GM11168 (cell line): ENCODE data around the gene PTGS1.
"Not testable (repeated sequence)": the region's sequence is repeated elsewhere in the genome, so short reads cannot be mapped to it uniquely, and the experiment has no call there.

Experiments
- in situ Hi-C: fragments of 300-500 bp; cut with MboI; formaldehyde crosslinking; loops from one replicate; pipeline ENCODE4 v1.12.0; 2022; ENCODE audit warnings: low sequenced_read_pairs; ENCODE audit not compliant: unreplicated experiment

Gene PTGS1

DNA sequence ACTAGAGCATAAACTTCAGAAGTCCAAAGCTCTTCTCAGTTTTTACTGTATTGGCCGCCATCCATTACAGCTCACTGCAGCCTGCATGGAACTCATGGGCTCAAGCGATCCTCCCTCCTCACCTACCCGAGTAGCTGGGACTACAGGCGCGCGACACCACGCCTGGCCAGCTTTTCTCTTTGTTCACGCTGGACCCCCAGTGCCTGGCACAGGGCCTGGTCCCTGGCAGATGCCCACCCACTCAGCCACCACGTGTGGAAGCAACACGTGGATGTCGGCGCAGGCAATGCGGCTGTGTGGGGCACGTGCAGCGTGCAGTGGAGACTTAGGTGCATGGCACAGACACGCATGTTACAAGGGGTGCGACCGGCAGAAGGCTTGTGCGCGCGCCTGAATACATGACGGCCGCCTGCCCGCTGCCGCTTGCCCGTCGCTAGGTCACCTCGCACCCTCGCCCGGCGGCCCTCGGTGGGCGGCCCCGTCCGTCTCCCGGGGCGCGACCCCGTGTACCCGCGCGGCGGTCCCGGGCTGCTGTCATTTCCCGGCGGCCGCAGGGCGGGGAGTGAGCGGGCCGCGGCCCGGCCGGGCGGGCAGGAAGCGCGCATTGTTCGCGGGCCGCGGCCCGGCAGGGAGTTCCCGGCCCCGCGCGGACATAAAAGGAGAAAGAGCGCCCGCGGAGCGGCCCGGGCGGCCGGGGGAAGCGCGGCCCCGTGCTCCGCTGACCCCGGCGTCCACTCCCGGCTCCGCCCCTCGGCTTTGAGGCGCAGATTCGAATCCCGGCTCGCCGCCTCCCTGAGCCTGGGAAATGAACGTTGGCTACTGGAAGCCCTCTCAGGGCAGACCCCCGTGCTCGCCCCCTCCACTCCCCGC is 24.1 kb upstream of the PTGS1 start:
- in situ Hi-C loops = no loop called here

DNA sequence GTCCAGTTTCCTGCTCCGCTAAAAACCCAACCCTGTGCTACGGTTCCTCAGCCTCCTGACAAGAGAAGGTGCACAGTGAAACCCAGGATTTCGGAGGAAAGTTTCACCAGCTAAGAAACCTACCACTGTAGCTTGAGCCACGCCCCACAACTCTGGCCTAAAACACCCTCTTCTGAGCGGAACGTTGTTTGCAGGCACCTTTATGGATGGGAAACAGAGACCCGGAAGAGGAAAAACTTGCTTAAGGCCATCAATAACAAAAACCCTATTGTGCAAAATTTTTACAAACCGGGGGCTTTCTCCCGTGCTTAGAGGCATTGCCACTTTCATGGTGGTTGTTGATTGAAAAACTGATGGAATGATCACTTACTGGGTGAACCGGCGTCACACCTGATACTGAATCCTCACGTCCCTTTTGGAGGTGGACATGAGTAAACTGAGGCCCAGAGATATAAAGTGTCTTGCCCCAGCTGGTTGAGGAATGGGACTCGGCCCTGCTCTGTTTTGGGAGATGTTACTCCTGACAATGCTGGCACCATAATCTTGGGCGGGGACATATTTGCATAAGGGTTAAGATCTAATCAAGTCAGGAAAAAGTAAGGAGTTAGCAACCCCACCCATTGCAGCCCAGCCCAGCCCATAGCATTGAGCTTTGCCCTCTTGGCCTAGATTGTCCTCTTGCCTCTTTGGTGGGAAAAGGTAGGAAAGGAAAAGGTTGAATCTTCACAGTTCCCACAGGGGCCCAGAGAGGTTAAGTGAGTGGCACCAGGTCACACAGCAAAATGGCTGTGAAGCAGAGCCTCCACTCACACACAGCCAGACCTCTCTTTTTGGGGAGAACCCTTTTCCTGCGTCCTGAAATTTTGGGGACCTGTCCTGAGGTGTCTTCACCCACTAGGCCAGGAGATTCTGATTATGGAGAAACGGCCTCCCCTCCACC is 23.2 kb upstream of the PTGS1 start:
- in situ Hi-C loops = no loop called here

DNA sequence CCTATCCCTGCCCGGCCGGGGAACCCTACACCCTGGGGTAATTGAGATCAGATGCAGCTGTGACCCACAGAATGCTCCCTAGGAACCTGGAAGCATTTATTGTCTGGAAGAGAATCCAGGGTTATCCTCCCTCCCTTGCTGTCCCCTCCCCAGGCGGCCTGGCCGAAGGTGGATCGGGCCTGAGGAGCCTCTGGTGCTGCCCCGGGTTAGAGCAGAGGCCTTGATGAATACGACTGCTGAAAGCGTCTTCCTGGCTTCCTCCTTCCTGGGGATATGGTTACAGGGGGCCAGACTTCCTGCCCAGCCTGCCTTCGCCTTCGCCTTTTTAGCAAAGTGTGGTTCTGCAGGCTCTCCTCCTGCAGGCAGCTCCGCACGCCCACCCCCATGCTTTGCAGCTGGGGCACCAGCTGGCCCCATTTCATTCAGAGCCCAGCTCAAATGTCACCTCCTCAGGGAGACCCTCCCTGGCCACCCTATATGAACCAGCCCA is 22.5 kb upstream of the PTGS1 start:
- in situ Hi-C loops = no loop called here

DNA sequence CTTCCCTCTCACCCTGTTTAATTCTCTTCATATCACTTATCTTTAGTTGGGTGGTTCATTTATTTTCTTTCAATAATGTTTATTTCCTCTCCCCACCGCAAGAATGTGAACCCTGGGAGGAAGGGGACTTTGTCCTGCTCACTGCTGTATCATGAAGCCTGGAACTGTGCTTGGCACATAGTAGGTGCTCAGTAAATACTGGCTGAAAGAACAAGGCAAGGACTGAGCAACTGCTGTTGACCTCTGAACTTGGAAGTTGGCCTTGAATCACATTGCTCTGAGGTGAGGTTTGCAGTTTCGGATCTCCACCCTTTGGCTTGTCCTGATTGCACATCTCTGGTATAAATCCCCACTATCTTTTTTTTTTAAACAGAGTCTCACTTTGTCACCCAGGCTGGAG is 22.0 kb upstream of the PTGS1 start:
- in situ Hi-C loops = no loop called here

DNA sequence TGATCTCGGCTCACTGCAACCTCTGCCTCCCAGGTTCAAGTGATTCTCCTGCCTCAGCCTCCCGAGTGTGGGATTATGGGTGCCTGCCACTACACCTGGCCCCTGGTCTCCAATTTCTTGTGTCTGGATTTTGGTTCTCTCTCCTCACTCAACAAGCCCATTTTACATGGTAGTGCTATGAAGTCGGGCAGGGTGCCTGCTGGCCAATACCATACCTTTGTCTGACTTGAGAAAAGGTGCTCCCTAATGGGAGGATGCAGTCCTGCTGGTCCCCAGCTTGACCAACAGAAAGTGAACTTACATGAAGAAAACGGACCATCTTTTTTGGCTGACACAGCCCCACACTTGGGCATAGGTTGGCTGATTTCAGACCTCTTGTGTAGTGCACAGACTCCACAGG is 21.6 kb upstream of the PTGS1 start:
- in situ Hi-C loops = no loop called here

DNA sequence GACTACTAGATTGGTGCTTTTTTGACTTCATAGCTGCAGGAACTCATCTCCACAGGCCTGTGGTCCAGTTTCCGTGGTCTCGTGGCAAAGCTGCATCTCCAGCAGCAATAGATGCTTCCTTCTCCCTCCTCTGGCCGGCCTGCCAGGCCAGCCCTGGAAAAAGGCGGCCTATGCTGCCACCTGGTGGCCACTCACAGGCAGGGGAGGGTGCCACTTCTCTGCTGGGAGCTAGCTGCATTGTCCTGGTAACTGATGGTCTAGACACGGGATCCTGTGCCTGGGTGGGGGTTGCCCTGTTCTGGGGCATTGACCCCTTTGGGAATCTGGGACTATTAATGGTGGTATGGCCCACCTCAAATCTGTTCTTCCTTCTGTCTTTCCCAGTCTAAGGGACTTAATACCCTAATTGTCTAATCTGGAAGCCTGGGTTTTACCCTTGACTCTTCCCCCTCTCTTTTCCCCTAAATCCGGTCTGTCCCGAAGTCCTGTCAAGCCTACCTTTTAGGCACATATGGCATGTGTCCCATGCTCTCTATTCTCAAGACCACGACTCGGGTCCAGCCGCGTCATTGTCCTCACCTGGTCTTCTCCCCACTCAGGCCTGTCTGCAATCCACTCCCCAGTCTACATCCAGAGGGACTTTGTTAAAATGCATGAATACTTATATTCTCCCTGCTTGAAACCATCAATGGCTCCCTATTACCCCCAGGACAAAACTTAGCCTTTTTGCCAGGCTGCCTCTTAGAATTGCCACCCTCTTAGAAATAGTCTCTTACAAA is 20.1 kb upstream of the PTGS1 start:
- in situ Hi-C loops = loop anchor here (5.0 kb wide), 1 partner anchor 228 kb away; no protein-coding TSS in a partner anchor

DNA sequence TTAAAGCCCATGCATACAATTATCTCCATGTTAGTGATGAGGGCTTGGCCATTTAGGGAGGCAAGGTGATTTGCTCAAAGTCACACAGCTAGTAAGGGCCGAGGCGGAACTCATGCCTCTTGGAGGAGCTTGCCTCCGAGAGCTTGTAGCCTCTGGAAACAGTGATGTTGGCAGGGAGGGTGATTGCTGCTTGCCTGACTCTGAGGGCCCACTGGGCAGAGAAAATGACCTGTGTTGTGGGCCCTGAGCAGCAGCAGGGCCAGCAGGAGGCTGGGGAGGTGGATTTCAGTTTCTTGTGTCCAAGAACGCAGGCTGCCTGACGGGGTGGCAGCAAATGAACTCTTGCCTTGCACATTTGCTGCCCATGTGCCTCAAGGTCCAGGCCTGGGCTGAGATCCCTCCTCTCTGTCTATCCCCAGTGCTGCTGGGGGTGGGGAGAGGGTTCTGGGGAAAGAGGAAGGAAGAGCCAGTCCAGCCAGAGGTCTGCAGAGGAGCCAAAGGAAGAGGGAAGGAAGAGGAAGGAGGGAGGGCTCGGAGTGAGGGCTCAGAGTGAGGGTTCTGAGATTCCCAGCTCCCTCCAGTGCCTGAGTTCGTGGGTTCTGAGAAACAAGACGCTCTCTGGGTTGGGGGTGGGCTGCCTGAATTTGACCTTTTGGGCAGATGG is 16.2 kb upstream of the PTGS1 start:
- in situ Hi-C loops = loop anchor here (5.0 kb wide), 1 partner anchor 232 kb away; no protein-coding TSS in a partner anchor

DNA sequence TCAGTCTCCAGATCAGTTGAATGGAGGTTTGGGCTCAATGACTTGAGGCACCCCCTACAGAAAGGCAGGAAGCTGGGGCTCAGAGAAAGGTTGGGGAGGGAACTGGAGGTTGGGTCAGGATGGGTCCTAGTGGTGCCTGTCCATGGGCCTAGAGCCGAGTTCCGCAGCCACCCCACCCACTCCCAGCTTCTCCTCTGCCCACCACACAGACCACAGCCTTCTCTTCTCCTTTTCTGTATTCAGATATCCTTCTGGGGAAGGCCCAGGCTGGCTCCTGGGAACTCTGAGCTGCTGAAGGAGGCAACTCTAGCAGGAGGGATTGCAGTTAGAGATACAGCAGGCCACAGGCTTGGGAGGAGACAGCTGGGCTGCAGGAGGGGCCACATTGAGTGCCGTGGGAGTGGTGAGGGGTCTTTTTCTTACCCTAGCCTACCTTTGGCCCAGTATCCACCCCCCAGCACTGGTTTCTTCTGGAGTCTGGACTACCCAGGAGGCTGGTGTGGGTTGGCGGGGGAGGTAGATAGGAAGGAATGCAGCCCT is 15.4 kb upstream of the PTGS1 start:
- in situ Hi-C loops = no loop called here

DNA sequence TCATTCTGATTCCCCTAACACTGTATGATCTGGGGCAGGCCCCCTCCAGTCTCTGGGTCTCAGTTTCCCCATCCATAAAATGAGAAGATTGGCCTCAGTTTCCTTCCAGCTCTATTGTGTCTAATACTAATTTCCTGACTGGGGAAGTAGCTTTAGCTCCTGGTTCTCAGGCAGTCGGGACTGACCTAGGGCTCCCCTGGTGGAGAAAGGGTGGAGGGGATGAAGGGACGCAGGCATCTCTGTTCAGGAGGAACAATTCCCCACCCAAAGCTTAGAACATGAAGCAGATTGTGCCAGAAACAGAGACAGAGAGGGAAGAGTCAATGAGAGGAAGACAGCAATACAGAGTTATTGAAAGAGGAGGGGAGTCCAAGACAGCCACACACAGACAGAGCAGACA is 14.2 kb upstream of the PTGS1 start:
- in situ Hi-C loops = no loop called here

DNA sequence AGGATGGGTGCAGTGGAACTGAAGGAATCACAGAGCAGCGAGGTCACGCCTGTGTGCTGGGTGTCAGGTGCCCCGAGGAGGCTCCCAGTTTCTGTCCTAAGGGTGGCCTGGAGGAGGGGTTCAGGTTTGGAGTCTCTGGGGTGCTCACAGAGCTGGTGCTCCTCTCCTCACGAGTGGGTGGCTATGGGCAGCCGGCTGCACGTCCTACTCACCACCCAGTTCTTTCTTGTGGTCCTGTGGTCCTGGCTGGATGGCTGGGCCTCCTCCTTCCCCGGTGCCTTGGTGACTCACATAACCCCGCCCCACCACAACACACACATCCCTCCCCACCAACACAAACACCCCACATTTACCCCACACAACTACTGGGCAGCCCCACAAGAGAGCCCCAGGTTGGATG is 9.9 kb upstream of the PTGS1 start:
- in situ Hi-C loops = no loop called here

DNA sequence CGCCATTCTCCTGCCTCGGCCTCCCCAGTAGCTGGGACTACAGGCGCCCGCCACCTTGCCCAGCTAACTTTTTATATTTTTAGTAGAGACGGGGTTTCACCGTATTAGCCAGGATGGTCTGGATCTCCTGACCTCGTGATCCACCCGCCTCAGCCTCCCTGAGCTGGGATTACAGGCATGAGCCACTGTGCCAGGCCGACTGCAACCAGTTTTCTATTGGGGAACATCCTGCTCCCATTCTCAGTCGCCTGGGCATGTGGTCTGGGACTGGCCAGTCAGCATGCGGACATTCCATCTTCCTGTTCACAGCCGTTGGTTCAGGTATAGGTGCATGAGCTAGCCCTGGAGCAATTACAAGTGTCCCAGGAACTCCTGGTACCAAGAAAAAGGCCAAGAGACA is 7.7 kb upstream of the PTGS1 start:
- in situ Hi-C loops = not testable (repeated sequence)

DNA sequence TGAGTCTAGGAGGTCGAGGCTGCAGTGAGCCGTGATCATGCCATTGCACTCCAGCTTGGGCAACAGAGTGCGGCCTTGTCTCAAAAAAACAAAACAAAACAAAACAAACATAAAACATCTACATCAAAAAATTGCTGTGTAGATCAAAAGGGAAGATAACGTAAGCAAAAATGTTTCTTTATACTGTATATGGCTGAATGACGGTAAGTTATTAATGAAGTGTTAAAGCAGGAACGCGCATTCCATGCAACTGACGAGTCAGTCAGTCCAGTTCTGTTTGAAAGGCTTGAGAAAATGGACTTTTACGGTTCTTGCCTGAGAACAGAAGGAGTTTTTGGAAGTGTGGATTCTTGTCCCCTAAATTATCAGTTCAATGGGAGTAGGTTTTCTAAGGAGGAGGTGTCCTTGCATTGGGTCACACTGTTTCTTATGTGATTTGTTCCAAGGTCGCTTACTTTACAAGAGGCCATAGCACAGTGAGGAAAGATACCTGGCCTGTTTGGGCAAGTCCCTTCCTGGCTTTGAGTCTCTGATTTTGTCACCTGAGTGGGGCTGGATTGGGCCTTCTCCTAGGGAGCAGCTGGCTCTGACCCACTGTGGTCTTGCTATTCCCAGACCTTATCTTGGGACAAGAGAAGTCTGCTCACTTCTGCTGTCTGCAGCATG is 6.6 kb upstream of the PTGS1 start:
- in situ Hi-C loops = no loop called here

DNA sequence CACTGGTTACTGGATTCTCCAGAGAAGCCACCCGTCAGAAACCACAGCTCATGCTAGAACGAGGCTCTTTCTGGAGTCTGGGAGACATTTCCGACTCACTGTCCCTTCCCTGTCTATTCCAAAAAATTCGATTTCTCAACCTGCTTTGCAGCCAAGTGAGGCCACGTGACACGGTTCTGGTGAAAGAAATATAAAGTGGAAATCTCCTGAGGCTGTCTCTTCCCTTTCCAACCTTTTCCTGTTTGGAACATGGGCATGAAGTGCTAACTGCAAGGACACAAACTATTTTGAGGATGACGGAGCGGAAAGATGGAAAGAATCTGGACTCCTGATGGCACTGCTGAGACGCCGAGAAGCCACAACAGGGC is 6.1 kb upstream of the PTGS1 start:
- in situ Hi-C loops = no loop called here

DNA sequence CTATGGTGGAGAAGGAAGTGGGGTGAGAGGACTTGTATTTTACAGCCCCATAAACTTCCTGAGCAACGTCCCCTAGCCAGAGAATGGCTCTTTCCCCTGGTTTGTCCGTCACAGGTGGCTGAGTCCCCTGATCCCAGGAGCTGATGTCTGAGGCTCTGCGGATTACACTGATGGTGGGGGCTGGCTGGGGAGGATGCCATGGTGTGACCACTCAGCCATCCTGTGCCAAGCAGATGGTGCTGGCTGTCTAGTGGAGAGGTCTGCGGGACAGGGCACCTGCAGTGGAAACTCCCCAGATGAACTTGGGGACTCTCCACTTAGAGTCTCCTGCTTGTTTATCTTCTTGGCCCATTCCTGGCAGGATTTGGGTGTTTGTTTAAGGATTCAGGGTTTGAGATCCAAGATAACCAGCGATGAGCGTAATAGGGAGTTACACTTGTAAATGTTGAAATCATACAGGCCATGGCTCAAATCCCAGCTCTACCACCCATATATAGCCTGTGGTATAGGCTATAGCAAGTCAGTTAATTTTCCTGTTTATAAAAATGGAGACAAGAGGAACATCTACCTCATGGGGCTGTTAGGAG is 4.7 kb upstream of the PTGS1 start:
- in situ Hi-C loops = no loop called here

DNA sequence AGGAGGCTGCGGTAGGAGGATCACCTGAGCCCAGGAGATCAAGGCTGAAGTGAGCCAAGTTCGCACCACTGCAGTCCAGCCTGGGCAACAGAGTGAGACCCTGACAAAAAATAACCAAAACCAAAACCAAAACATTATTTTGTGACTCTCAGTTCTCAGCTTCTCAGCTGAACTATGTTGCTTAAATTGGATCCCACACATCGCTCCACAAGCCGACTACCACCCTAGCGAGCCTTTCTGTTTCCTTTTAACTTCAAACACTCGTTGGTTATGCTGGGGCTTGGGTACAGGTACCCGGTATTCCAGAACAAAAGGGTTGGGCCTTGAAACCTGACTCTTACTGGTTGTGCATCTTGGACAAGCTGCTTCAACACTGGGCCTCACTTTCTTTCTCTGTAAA is 3.8 kb upstream of the PTGS1 start:
- in situ Hi-C loops = no loop called here

DNA sequence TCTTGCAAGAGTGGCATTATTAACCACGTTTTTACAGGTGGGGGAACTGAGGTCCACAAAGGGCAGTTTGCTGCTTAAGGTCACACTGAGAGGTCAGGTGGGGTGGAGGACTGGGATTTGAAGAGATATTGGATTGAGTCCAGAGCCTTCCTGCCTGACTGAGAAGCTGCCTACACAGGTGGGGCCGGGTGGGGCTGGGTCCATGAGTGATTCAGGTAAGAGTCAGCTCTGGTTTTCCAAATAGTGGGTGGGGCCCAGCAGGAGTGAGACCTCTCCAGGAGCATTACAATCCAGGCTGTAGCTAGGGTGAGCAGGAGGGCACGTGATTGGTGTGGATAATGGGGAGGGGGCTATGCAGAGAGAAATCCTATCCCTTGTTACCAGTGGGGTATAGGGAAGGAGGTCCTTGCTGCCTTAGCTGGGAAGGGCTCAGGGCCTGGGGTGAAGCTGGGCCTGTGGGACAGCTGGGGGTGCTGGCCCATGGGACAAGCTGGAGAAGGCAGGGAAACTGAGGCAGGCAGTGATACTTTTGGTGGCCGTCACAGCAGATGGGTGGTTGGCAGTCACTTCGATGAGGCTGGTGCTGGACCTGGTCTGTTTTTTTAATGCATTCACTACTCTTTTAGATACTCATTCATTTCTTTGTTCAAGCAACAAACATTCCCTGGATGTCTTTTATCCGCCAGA is 2.9 kb upstream of the PTGS1 start:
- in situ Hi-C loops = no loop called here

DNA sequence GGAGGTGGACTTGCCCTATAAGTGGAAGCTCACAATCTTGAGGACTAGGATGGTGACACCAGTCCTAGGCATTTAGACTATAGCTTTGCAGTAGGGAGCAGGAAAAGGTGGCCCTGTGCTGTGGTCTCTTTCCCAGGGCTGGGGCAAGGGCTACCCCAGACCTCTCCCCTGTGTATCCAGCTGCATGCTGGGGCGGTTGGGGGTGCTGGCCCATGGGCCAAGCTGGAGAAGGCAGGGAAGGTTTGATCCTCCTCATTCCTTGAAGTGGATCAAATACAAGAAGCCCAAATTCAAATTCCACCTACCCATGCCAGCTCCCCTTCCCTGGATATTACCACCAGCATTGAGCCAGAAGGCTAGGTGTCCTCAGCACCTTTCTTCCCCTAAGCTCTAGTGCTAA is 2.2 kb upstream of the PTGS1 start:
- in situ Hi-C loops = no loop called here

DNA sequence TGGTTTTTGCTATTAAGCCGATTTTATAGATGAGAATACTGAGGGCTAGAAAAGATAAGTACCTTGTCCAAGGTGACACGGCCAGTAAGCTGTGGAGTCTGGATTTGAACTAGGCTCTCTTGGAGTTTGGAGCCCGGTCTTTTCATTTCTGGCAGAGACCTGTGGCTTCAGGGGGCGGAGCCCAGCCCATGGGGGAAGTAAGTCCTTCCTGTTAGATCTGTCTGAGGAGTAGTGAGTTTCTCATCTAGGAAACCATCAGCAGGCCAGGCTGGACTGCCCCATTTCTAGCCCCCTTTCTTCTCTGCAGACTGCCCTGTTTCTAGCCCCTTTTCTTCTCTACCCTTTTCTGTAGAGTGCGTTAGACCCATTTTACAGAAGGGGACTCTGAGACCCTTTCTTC is 521 bp upstream of the PTGS1 start:
- in situ Hi-C loops = no loop called here
